ENCODE measurements around the gene COL12A1.

Gene COL12A1

DNA sequence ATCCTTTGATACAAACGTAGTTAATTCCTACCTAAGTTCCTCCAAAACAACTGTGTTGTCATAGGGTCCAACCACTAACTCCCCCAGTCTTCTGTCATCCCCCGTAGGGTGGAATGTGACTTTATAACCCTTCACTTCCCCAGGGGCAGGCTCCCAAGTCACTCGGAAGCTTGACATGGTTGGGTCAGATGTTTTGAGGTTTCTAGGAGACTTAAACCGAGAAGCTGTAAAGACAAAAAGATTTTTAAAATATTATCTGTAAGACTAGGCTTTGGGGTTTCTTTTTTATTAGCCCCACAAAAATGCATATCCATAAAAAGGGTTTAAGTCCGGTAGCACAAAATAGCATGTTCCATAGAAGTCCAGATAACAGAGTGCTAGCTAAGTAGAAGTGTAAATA lies 50.2 kb downstream of the COL12A1 start:
- TF ChIP-seq, protein P1, sequence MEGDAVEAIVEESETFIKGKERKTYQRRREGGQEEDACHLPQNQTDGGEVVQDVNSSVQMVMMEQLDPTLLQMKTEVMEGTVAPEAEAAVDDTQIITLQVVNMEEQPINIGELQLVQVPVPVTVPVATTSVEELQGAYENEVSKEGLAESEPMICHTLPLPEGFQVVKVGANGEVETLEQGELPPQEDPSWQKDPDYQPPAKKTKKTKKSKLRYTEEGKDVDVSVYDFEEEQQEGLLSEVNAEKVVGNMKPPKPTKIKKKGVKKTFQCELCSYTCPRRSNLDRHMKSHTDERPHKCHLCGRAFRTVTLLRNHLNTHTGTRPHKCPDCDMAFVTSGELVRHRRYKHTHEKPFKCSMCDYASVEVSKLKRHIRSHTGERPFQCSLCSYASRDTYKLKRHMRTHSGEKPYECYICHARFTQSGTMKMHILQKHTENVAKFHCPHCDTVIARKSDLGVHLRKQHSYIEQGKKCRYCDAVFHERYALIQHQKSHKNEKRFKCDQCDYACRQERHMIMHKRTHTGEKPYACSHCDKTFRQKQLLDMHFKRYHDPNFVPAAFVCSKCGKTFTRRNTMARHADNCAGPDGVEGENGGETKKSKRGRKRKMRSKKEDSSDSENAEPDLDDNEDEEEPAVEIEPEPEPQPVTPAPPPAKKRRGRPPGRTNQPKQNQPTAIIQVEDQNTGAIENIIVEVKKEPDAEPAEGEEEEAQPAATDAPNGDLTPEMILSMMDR (IDR thresholded peaks at IDR 0.05; ENCODE audit: borderline replicate concordance, insufficient read depth, low read depth, low read length), result no peak

DNA sequence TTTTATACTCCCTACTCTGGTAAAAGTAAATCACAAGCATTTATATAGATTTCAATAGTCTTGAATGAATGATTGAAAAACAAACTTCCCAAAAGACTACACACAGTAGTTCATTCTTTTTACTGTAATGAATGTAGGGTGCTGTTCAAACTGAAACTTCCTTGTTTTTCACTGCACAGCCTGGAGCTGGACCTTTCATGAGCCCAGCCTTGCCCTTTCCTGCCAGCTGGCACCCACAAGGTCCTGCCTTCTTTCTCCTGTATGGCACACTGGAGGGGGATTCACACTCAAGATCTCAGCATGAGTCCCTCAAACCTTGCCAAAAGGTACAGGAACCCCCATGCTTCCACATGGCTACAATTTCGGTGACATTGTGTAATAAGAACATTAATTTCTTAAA lies 50.9 kb downstream of the COL12A1 start:
- no peak overlapping the region for H3K4me3 ChIP-seq (ENCODE audit: low read depth, low read length)
- TF ChIP-seq, protein P1 (IDR thresholded peaks at IDR 0.05; ENCODE audit: borderline replicate concordance, insufficient read depth, low read depth, low read length), result no peak

More for the DNA sequence above, 50.2 kb downstream of the COL12A1 start:
- no peak overlapping the region for H3K4me3 ChIP-seq (ENCODE audit: low read depth, low read length)

DNA sequence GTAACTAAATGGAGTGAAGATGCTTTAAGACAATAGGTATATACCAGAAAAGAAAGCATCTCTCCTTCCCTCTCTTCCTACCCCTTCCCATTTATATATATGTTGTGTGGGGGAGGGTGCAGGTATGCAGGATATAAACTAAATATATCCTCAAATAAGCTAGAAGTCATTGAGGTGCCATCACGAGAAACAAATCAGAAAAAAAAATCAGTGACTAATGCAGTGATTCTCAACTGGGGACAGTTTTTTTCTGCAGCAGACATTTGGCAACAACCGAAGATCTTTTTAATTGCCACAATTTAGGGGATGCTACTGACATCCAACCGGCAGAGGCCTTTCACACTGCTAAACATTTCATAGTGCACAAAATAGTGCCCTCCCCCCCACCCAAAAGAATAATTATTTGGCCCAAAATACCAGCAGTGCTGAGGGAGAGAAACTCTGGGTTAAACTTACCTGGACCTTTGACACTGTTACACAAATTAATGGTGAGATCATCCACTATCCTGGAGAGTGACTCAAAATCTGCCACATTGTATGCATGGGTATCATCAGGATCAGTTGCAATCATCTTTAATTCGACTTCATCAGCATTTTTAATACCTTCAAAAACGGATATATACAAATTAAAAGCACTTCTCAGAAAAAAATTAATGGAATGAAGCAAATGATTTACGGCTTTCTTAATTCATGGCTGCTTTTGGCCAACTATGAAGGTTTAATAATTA lies 55.0 kb downstream of the COL12A1 start:
- TF ChIP-seq, protein P1 (IDR thresholded peaks at IDR 0.05; ENCODE audit: borderline replicate concordance, insufficient read depth, low read depth, low read length), result no peak
- no peak overlapping the region for H3K4me3 ChIP-seq (ENCODE audit: low read depth, low read length)

DNA sequence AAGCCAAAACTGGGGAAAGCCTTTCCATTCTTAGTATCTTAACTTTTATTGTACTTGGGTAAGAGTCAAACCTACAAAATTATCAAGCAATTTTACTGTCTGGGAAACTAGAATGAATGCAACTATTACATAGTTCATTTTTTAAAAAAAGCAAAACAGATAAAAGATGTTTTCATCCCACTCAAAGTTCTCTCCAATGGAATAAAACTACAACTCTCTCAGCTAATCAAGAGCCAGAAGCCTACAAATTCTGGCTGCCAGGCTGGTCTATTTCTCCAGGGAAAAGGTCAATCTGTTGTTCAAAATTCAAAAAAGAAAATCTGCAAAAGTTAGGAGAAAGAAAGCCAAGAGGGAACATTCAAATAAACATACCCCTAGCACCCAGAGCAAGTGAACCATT lies 56.2 kb downstream of the COL12A1 start:
- TF ChIP-seq, protein P1 (IDR thresholded peaks at IDR 0.05; ENCODE audit: borderline replicate concordance, insufficient read depth, low read depth, low read length), result no peak
- H3K4me3 ChIP-seq (ENCODE audit: low read depth, low read length), result no peak overlapping the region

DNA sequence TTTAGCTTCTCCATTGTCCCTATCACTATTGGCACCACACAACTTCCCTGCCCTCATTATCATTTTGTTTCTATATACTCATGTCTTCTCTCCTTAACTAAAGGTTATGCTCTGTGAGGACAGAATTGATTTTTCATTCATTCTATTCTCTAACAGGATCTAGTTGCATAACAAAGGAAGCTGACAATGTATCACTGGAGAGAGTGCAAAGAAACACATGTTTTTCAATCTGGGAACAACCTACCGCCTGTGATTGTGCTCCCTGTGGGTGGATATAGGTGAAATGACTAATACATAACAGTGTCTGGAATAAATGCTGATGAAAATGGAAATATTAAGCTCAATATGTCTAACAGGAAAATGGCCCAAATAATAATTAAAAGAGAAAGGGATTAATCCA lies 56.6 kb downstream of the COL12A1 start:
- TF ChIP-seq, protein P1 (IDR thresholded peaks at IDR 0.05; ENCODE audit: borderline replicate concordance, insufficient read depth, low read depth, low read length), result no peak
- no peak overlapping the region for H3K4me3 ChIP-seq (ENCODE audit: low read depth, low read length)

DNA sequence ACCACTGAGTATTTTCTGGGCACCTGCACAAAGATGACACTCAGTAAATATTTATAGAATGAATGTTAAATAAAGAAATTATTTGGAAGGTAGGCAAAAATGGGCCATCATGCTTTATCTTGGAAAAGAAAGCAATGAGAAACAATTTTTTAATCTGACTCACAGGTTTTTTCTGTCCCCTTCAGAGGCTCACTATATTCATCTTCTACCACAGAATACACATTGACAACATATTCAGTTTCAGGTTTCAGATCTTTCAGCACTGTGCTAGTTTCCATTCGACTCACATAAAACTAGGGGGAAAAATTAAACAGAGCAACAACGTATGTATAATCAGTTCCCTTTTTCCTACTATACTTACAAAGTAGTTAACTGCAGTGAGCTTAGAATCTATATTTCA lies 58.3 kb downstream of the COL12A1 start:
- no peak overlapping the region for H3K4me3 ChIP-seq (ENCODE audit: low read depth, low read length)
- TF ChIP-seq, protein P1 (IDR thresholded peaks at IDR 0.05; ENCODE audit: borderline replicate concordance, insufficient read depth, low read depth, low read length), result no peak

DNA sequence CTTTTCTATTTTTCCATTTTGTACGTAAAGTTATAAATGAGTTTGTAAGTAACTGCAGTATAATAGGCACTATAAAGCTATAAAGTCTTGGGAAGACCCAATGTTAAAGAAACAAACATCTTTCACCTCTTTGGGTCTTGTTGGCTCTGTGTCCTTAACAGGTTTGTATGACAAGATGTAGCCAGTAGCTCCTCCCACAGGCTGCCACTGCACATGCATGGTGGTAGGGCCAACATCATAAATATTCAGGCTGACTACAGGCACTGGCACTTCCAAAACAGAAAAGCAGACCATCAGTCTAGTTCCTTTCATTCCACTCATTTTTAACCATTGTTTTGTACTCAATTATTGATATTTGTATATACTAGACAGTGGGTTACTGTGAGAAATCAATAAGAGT lies 59.9 kb downstream of the COL12A1 start:
- TF ChIP-seq, protein P1 (IDR thresholded peaks at IDR 0.05; ENCODE audit: borderline replicate concordance, insufficient read depth, low read depth, low read length), result no peak
- H3K4me3 ChIP-seq (ENCODE audit: low read depth, low read length), result no peak overlapping the region
